Body of pancreas (tissue), 4 donors: Measurements from ENCODE around the gene VRK1. TPM values are rescaled to one million over a fixed set of nuclear protein-coding genes. Genes with fewer than 3 reads are reported as not detected.

ENCODE experiments used
- ATAC-seq: fragments of 150-250 bp; one replicate; pipeline ENCODE4 v1.9.1; 2016
- DNase-seq, 4 donors: peaks; one replicate each; pipeline ENCODE4 v3.0.0-alpha.2; 2019
- H3K27ac ChIP-seq, 4 donors: fragments of 200-600 bp; sonication (generic); 1 replicate in 3 of 4; 2 replicates in 1 of 4; pipeline versions ENCODE4 v1.5.1 to v1.6.1; 2016 to 2019; ENCODE audit warnings: mild to moderate bottlenecking in 1 of 4, mixed read lengths in 1 of 4, moderate library complexity in 1 of 4
- H3K27me3 ChIP-seq, 2 donors: fragments of 200-600 bp; sonication (generic); one replicate each; pipeline ENCODE4 v1.6.0; 2016; ENCODE audit warnings: mild to moderate bottlenecking in 1 of 2
- H3K36me3 ChIP-seq, 2 donors: fragments of 200-600 bp; sonication (generic); replicated peaks in 1 of 2; 2 replicates each; pipeline ENCODE4 v1.5.1; 2016; ENCODE audit warnings: low read depth in 2 of 2; ENCODE audit not compliant: insufficient read depth in 1 of 2
- H3K4me1 ChIP-seq: fragments of 200-600 bp; sonication (generic); one replicate; pipeline ENCODE4 v1.6.0; 2016
- H3K4me3 ChIP-seq, 2 donors: fragments of 200-600 bp; sonication (generic); 1 replicate in 1 of 2; 2 replicates in 1 of 2; pipeline ENCODE4 v1.5.1; 2016 to 2019
- H3K9me3 ChIP-seq, 3 donors: fragments of 200-600 bp; sonication (generic); 1 replicate in 2 of 3; 2 replicates in 1 of 3; pipeline ENCODE4 v1.5.1; 2016
- POLR2A ChIP-seq, 3 donors: fragments of 450-650 bp; IDR thresholded peaks; one replicate each; pipeline ENCODE4 v1.6.1; 2016; ENCODE audit warnings: antibody characterized with exemption in 3 of 3, mild to moderate bottlenecking in 2 of 3
- WGBS, 2 donors: methylation state at CpG; one replicate each; pipeline ENCODE4 v1.1.5; 2017; 5-methylcytosine and 5-hydroxymethylcytosine counted together
- intact Hi-C: fragments of 100-400 bp; cut with DNase I; formaldehyde crosslinking; loops from one replicate; pipeline ENCODE4 v1.15.1; 2023
- total RNA-seq, 2 donors: library from RNA; depleted of rRNA; stranded (reverse); fragments of >200 nt; gene quantifications; one replicate each; pipeline ENCODE4 v1.1.0, GENCODE V29; 2016
- TF ChIP-seq, protein P1 (sequence below), 7 experiments: fragments of 450-650 bp in 4 of 7; fragments of 200-600 bp in 3 of 7; sonication (generic) in 3 of 7; IDR thresholded peaks; one replicate each; pipeline ENCODE4 v1.5.1; 2016 to 2019; ENCODE audit warnings: antibody characterized with exemption in 7 of 7

The VRK1 gene
- total RNA-seq, 2 donors from 2014 or later = 5.6 to 10.4 TPM

DNA sequence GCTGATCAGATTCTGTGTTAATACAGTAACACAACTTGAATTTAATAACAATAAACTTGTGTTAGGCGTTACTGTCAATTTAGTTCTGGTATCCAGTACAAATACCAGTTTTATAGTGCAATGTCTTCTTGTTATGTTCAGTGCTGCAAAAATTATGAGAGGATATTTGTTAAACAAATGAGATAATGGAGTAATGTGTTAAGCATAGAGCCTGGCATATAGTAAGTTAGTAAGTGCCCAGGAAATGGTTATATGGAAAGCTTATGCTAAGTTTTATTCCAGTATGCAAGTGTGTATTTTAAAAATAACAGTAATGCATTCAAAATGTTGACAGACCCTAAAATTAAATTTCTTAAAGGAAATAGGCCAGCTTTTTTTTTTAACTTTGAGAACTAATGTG, 1.8 kb downstream of the VRK1 start:
- intact Hi-C loops = no loop called here
- ATAC-seq (no peak), DNase-seq (no peak)
- Histone ChIP-seq H3K4me1 (peaks cover 8% of the 10 kb centered on the region), H3K27ac (no peak overlapping the region), H3K27me3 (no peaks in the 10 kb centered on the region), H3K36me3 (no peaks in the 10 kb centered on the region), H3K4me3 (no peak overlapping the region), H3K9me3 (no peaks in the 10 kb centered on the region)
- 82 to 95% methylated on average over 1 of the region's 1 CpG for WGBS, 2 donors
- TF ChIP-seq POLR2A (IDR thresholded peaks at IDR 0.05) = no peak
- TF ChIP-seq, protein P1, sequence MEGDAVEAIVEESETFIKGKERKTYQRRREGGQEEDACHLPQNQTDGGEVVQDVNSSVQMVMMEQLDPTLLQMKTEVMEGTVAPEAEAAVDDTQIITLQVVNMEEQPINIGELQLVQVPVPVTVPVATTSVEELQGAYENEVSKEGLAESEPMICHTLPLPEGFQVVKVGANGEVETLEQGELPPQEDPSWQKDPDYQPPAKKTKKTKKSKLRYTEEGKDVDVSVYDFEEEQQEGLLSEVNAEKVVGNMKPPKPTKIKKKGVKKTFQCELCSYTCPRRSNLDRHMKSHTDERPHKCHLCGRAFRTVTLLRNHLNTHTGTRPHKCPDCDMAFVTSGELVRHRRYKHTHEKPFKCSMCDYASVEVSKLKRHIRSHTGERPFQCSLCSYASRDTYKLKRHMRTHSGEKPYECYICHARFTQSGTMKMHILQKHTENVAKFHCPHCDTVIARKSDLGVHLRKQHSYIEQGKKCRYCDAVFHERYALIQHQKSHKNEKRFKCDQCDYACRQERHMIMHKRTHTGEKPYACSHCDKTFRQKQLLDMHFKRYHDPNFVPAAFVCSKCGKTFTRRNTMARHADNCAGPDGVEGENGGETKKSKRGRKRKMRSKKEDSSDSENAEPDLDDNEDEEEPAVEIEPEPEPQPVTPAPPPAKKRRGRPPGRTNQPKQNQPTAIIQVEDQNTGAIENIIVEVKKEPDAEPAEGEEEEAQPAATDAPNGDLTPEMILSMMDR (IDR thresholded peaks at IDR 0.05) = no peak

DNA sequence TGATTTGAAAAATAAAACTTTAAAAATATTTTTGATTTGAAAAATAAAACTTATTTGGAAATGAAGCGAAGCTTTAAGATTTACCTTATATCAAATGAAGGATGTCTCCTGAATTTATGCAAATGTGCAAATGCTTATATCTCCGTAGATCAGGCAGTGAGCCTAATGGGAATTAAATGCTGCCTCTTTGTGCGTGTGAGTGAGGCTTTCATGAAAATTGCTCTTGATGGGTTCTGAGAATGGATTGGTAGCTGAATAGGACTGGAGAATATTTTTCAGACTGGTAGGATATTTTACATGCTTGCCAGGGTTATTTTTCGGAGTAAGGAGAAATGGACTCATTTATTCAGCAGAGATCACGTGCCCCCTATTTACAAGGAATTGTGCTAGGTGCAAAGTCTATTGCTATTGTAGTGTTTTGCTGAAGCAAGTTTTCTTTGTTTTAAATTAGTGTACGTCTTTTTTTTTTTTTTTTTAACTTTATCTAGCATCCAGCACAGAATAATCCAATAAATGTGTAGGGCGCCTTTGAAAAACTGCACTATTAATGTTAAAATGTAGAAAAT, 2.4 kb downstream of the VRK1 start:
- Histone ChIP-seq H3K4me1 (peaks cover 8% of the 10 kb centered on the region), H3K36me3 (no peaks in the 10 kb centered on the region), H3K27ac (no peak overlapping the region), H3K27me3 (no peaks in the 10 kb centered on the region), H3K9me3 (no peaks in the 10 kb centered on the region), H3K4me3 (no peak overlapping the region)
- no peak for ATAC-seq
- no peak for DNase-seq
- TF ChIP-seq, protein P1 (IDR thresholded peaks at IDR 0.05) = no peak
- TF ChIP-seq POLR2A (IDR thresholded peaks at IDR 0.05) = no peak
- WGBS, 2 donors = 81 to 82% methylated on average over 7 of the region's 7 CpGs
- intact Hi-C loops = no loop called here

- ATAC-seq = no peak
- H3K27me3 ChIP-seq = no peaks in the 10 kb centered on the region
- no peaks in the 10 kb centered on the region for H3K36me3 ChIP-seq
- H3K4me3 ChIP-seq = no peak overlapping the region
- no peak for DNase-seq
- intact Hi-C loops = no loop called here
- WGBS, 2 donors = 66 to 83% methylated on average over 5 of the region's 5 CpGs
- no peak overlapping the region for H3K27ac ChIP-seq
- no peaks in the 10 kb centered on the region for H3K9me3 ChIP-seq
- peaks cover 8% of the 10 kb centered on the region for H3K4me1 ChIP-seq
- TF ChIP-seq, protein P1 (IDR thresholded peaks at IDR 0.05) = no peak
- TF ChIP-seq POLR2A (IDR thresholded peaks at IDR 0.05) = no peak
These were observed 4.7 kb downstream of the VRK1 start for GRCh38 chr14:96801931-96802330.

- Histone ChIP-seq H3K27me3 (no peaks in the 10 kb centered on the region), H3K36me3 (no peaks in the 10 kb centered on the region), H3K4me1 (peaks cover 4% of the 10 kb centered on the region), H3K9me3 (no peaks in the 10 kb centered on the region), H3K4me3 (no peak overlapping the region), H3K27ac (no peak overlapping the region)
- intact Hi-C loops = no loop called here
- TF ChIP-seq, protein P1 (IDR thresholded peaks at IDR 0.05) = no peak
- no peak for TF ChIP-seq POLR2A (IDR thresholded peaks at IDR 0.05)
- DNase-seq (no peak), ATAC-seq (no peak)
- WGBS, 2 donors = 96% methylated on average over 5 of the region's 5 CpGs
These were observed 5.8 kb downstream of the VRK1 start for GRCh38 chr14:96802963-96803362.

- TF ChIP-seq, protein P1 (IDR thresholded peaks at IDR 0.05) = no peak
- no peak for TF ChIP-seq POLR2A (IDR thresholded peaks at IDR 0.05)
- Histone ChIP-seq H3K9me3 (no peaks in the 10 kb centered on the region), H3K27me3 (no peaks in the 10 kb centered on the region), H3K4me1 (no peaks in the 10 kb centered on the region), H3K27ac (no peak overlapping the region), H3K4me3 (no peak overlapping the region), H3K36me3 (no peaks in the 10 kb centered on the region)
- intact Hi-C loops = no loop called here
- no peak for ATAC-seq
- WGBS, 2 donors = 83 to 84% methylated on average over 2 of the region's 2 CpGs
- no peak for DNase-seq
These were observed 6.8 kb downstream of the VRK1 start for GRCh38 chr14:96803958-96804357.
